ENCODE results near the gene DNAJC5.
"Not testable (repeated sequence)": the region's sequence is repeated elsewhere in the genome, so short reads cannot be mapped to it uniquely, and the experiment has no call there.

Gene DNAJC5

GRCh38 chr20:63959699-63960075 lies 64.8 kb downstream of the DNAJC5 start:
- Histone ChIP-seq H3K9me3 (ENCODE audit: control insufficient read depth, low read length) (no peaks in the 10 kb centered on the region), H3K4me1 (ENCODE audit: control insufficient read depth, insufficient read depth, low read length, poor library complexity, severe bottlenecking) (peaks cover 13% of the 10 kb centered on the region), H3K36me3 (ENCODE audit: control insufficient read depth, insufficient read depth, low read length) (peaks cover 41% of the 10 kb centered on the region), H3K27ac (ENCODE audit: low read depth, low read length, severe bottlenecking) (no peak overlapping the region), H3K4me3 (ENCODE audit: extremely low read depth, insufficient read depth, low read length, poor library complexity, severe bottlenecking) (no peak overlapping the region)
- WGBS, 2 experiments (ENCODE audit: insufficient coverage in 2 of 2): 83 to 88% methylated on average over 11 to 14 of the region's 17 CpGs

DNA sequence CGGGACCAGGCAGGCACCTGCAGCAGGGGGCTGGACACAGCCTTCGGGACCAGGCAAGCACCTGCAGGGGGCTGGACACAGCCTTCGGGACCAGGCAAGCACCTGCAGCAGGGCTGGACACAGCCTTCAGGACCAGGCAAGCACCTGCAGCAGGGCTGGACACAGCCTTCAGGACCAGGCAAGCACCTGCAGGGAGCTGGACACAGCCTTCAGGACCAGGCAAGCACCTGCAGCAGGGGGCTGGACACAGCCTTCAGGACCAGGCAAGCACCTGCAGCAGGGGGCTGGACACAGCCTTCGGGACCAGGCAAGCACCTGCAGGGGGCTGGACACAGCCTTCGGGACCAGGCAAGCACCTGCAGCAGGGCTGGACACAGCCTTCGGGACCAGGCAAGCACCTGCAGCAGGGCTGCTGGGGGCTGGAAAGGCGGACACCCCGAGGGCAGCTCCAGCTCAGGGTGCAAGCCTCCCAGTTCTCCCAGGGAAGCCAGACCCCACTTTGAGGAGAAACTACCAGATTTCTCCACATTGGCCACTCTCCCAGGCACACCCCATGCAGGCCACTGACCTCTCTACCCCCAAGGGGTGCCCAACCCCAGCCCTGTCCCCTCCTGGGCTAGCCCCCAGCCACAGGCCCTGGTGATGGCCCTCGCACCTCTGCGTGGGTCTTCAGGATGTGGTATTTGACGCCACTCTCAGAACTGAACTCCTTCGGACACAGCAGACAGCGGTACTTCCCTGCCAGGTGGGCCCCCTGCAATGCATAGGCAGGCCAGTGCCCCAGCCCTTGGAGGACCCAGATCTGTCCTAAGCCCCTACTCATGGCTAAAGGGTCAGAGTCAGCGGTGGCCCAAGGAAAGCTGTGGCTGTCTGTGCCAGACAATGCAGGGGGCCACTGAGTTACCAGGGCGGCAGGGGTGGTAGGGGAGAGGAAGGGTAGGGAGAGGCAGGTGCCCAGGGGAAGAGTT lies 66.0 kb downstream of the DNAJC5 start:
- H3K36me3 ChIP-seq (ENCODE audit: control insufficient read depth, insufficient read depth, low read length): peaks cover 42% of the 10 kb centered on the region
- not testable (repeated sequence) for H3K9me3 ChIP-seq (ENCODE audit: control insufficient read depth, low read length); H3K4me1 ChIP-seq (ENCODE audit: control insufficient read depth, insufficient read depth, low read length, poor library complexity, severe bottlenecking); H3K4me3 ChIP-seq (ENCODE audit: extremely low read depth, insufficient read depth, low read length, poor library complexity, severe bottlenecking); H3K27ac ChIP-seq (ENCODE audit: low read depth, low read length, severe bottlenecking)
- 92 to 95% methylated on average over 10 of the region's 15 CpGs for WGBS, 2 experiments (ENCODE audit: insufficient coverage in 2 of 2)

DNA sequence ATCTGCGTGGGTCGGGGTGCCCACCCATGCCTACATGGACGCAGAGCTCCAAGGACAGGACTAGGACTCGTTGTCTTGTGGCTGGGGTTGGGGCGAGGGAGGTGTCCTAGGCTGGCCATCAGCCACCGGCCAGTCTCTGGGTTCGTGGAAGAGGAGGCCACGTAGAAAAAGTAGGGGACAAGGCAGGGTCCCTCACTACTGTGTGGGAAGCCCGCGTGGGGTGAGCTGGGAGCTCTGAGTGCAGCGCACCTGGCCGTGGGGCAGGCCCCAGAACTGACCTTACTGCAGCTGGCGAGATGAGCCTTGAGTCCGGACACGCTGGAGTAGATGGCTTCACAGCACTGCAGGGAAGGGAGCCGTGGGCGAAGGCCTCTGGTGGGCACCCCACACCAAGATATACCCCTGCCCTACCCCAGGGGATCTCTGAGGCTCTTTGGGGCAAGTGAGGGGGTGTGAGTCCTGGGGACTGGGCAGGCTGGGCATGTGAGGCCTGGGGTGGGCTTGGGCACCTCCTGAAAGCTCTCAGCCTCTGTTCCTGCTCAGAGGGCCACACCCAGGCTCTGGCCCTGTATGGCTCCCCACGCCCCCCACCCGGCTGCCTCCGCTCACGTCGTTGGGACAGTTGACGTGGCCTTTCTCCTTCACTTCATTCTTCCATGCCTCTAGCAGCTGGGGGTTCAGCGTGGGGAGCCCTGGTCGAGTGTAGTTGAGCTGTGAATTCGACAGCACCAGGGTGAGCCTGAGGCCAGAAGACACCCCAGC lies 66.9 kb downstream of the DNAJC5 start:
- Histone ChIP-seq H3K4me3 (ENCODE audit: extremely low read depth, insufficient read depth, low read length, poor library complexity, severe bottlenecking) (no peak overlapping the region), H3K36me3 (ENCODE audit: control insufficient read depth, insufficient read depth, low read length) (peaks cover 50% of the 10 kb centered on the region), H3K4me1 (ENCODE audit: control insufficient read depth, insufficient read depth, low read length, poor library complexity, severe bottlenecking) (peaks cover 7% of the 10 kb centered on the region), H3K9me3 (ENCODE audit: control insufficient read depth, low read length) (no peaks in the 10 kb centered on the region), H3K27ac (ENCODE audit: low read depth, low read length, severe bottlenecking) (no peak overlapping the region)
- WGBS, 2 experiments (ENCODE audit: insufficient coverage in 2 of 2): 94 to 95% methylated on average over 21 to 23 of the region's 26 CpGs

DNA sequence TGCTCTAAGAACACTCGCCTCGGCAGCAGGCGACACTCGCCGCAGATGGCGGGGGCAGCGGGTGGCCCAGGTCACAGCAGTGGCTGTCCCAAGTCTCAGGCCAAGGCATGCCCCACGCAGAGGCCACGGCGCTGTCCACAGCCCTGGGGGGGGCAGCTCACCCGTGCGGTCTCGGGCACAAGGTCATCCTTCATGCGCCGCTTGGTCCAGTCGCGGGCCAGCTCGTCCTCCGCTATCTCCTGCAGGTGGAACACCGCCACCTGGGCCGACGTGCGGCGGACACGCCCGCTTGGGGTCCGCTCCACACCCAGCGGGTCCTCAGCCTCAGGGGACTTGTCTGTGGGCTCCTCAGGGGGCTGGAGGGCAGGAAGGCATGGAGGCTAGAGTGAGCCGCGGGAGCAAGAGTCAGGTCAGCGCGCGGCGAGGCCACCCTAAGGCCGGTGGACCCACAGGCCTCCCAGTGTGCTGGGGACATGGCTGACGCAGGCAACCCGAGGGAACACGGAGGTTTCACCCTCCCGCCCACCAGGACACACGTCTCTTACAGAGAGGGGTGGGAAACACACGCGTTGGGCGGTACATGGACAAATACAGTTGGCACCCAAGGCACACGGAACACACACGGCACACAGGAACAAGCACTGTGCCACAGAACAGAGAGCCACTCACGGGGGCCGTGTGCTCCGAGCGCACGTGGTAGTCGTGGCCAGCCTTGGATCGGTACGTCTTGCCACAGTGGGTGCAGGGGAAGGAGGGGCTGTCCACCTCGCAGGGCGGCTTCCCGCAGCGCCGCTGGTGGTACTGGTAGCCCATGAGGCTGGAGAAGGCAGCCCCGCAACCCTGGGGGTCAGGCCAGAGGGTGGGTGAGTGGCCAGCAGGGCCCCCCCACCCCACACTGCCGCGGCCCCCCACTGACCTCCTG lies 67.8 kb downstream of the DNAJC5 start:
- 97% methylated on average over 53 to 58 of the region's 61 CpGs for WGBS, 2 experiments (ENCODE audit: insufficient coverage in 2 of 2)
- H3K36me3 ChIP-seq (ENCODE audit: control insufficient read depth, insufficient read depth, low read length): peaks cover 57% of the 10 kb centered on the region
- H3K4me3 ChIP-seq (ENCODE audit: extremely low read depth, insufficient read depth, low read length, poor library complexity, severe bottlenecking): no peak overlapping the region
- peaks cover 2% of the 10 kb centered on the region for H3K4me1 ChIP-seq (ENCODE audit: control insufficient read depth, insufficient read depth, low read length, poor library complexity, severe bottlenecking)
- H3K9me3 ChIP-seq (ENCODE audit: control insufficient read depth, low read length): no peaks in the 10 kb centered on the region
- H3K27ac ChIP-seq (ENCODE audit: low read depth, low read length, severe bottlenecking): no peak overlapping the region

DNA sequence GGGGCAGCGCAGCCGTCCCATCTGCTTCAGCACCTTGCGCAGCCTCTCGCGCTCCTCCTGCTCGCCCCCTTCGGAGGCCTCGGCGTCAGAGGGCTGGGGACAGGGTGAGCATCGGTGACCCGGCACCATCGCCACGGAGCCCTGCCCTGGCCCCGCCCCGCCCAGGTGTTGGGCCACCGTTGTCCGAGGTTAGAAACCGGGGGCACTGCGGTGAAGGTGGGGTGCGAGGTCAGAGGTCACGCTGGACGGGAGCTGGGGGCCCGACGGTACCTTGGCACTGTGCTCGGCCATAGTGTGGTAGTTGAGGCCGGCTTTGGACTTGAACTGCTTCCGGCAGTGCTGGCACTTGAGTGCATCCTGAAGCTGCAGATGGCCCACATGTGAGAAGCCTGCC lies 68.4 kb downstream of the DNAJC5 start:
- H3K27ac ChIP-seq (ENCODE audit: low read depth, low read length, severe bottlenecking): no peak overlapping the region
- H3K36me3 ChIP-seq (ENCODE audit: control insufficient read depth, insufficient read depth, low read length): peaks cover 63% of the 10 kb centered on the region
- 93 to 99% methylated on average over 13 to 27 of the region's 27 CpGs for WGBS, 2 experiments (ENCODE audit: insufficient coverage in 2 of 2)
- no peak overlapping the region for H3K4me3 ChIP-seq (ENCODE audit: extremely low read depth, insufficient read depth, low read length, poor library complexity, severe bottlenecking)
- H3K4me1 ChIP-seq (ENCODE audit: control insufficient read depth, insufficient read depth, low read length, poor library complexity, severe bottlenecking): no peaks in the 10 kb centered on the region
- no peaks in the 10 kb centered on the region for H3K9me3 ChIP-seq (ENCODE audit: control insufficient read depth, low read length)

GRCh38 chr20:63963784-63964301 lies 68.9 kb downstream of the DNAJC5 start:
- peaks cover 2% of the 10 kb centered on the region for H3K4me1 ChIP-seq (ENCODE audit: control insufficient read depth, insufficient read depth, low read length, poor library complexity, severe bottlenecking)
- peaks cover 62% of the 10 kb centered on the region for H3K36me3 ChIP-seq (ENCODE audit: control insufficient read depth, insufficient read depth, low read length)
- H3K27ac ChIP-seq (ENCODE audit: low read depth, low read length, severe bottlenecking): no peak overlapping the region
- 93 to 94% methylated on average over 12 to 14 of the region's 16 CpGs for WGBS, 2 experiments (ENCODE audit: insufficient coverage in 2 of 2)
- no peaks in the 10 kb centered on the region for H3K9me3 ChIP-seq (ENCODE audit: control insufficient read depth, low read length)
- no peak overlapping the region for H3K4me3 ChIP-seq (ENCODE audit: extremely low read depth, insufficient read depth, low read length, poor library complexity, severe bottlenecking)

DNA sequence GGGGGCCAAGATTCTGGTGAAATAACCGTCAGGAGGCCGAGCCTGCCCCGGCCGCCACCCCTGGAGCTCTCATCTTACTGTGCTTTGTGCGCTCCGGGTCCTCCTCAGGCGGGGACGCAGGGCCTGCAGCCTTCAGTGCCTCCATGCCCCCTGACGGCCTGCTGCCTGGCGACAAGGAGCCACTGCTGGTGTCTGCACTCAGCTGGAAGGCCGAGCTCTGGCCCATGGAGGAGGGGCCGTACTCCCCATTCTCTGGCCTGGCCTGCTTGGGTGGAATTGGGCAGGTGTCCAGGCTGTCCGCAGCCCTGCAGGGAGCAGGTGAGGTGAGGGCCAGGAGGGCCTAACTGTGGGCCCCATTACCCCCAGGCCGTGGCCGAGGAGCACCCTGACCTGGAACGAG lies 69.5 kb downstream of the DNAJC5 start:
- peaks cover 59% of the 10 kb centered on the region for H3K36me3 ChIP-seq (ENCODE audit: control insufficient read depth, insufficient read depth, low read length)
- H3K4me3 ChIP-seq (ENCODE audit: extremely low read depth, insufficient read depth, low read length, poor library complexity, severe bottlenecking): no peak overlapping the region
- WGBS, 2 experiments (ENCODE audit: insufficient coverage in 2 of 2): 96 to 97% methylated on average over 10 to 13 of the region's 16 CpGs
- H3K27ac ChIP-seq (ENCODE audit: low read depth, low read length, severe bottlenecking): no peak overlapping the region
- H3K4me1 ChIP-seq (ENCODE audit: control insufficient read depth, insufficient read depth, low read length, poor library complexity, severe bottlenecking): peaks cover 4% of the 10 kb centered on the region
- no peaks in the 10 kb centered on the region for H3K9me3 ChIP-seq (ENCODE audit: control insufficient read depth, low read length)

DNA sequence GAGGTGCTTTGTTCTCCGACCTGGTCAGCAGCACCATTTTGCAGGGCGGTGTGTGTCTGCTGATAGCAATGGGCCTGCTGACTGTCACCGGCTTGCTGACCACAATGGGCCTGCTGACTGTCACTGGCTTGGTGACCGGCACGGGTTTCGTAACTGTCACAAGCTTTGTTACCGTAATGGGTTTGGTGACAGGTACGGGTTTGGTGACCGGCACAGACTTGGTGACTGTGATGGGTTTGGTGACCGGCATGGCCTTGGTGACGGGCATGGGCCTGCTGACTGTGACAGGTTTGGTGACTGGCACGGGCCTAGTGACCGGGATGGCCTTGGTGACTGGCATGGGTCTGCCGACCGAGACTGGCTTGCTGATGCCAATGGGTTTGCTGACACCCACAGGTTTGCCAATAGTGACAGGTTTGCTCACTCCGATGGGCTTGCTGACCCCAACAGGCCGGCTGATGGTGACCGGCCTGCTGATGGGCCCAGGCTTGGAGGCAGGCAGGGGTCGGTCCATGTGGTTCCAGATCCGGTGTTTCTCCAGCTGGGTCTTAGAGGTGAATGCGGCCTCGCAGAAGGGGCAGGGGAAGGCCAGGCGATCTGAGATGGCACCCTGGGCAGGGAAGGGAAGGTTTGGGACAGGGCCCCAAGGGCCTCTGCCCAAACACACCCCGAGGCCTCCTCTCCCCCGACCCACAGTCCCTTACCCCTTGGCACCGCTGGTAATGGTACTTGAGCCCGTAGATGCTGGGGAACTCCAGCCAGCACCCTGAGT lies 71.4 kb downstream of the DNAJC5 start:
- H3K9me3 ChIP-seq (ENCODE audit: control insufficient read depth, low read length): no peaks in the 10 kb centered on the region
- peaks cover 53% of the 10 kb centered on the region for H3K36me3 ChIP-seq (ENCODE audit: control insufficient read depth, insufficient read depth, low read length)
- no peak overlapping the region for H3K27ac ChIP-seq (ENCODE audit: low read depth, low read length, severe bottlenecking)
- H3K4me3 ChIP-seq (ENCODE audit: extremely low read depth, insufficient read depth, low read length, poor library complexity, severe bottlenecking): no peak overlapping the region
- WGBS, 2 experiments (ENCODE audit: insufficient coverage in 2 of 2): 93 to 98% methylated on average over 21 to 22 of the region's 27 CpGs
- peaks cover 4% of the 10 kb centered on the region for H3K4me1 ChIP-seq (ENCODE audit: control insufficient read depth, insufficient read depth, low read length, poor library complexity, severe bottlenecking)

DNA sequence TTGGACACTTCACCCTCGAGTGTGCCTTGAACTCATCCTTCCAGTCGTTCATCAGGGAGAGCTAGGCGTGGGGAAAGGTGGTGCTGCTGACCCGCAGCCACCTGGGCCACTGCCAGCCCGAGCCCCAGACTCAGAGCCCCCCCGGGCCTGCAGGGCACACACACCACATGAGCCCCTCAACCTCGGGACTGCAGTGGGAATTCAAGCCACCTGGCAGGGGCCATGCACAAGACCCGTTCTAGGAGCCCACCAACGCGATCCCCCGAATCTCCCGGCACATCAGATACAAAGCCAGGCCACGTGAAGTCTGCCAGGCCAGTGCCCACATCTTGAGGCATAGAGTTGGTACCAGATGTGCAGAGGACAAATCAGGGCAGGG lies 72.0 kb downstream of the DNAJC5 start:
- Histone ChIP-seq H3K27ac (ENCODE audit: low read depth, low read length, severe bottlenecking) (no peak overlapping the region), H3K9me3 (ENCODE audit: control insufficient read depth, low read length) (no peaks in the 10 kb centered on the region), H3K4me3 (ENCODE audit: extremely low read depth, insufficient read depth, low read length, poor library complexity, severe bottlenecking) (no peak overlapping the region), H3K36me3 (ENCODE audit: control insufficient read depth, insufficient read depth, low read length) (peaks cover 49% of the 10 kb centered on the region), H3K4me1 (ENCODE audit: control insufficient read depth, insufficient read depth, low read length, poor library complexity, severe bottlenecking) (peaks cover 4% of the 10 kb centered on the region)
- 94% methylated on average over 7 to 12 of the region's 13 CpGs for whole genome bisulfite sequencing, 2 experiments (ENCODE audit: insufficient coverage in 2 of 2)

Data from mesodermal cell (in vitro differentiated cells).